GM12865 (cell line): ENCODE measurements around the gene ZBTB20.

Experiments
- DNase-seq: peaks from one replicate; pipeline ENCODE4 v3.0.0; 2010; ENCODE audit warnings: low read depth
- H3K4me3 ChIP-seq: 2 replicates; pipeline ENCODE4 v1.5.1; 2011; ENCODE audit warnings: mild to moderate bottlenecking, low read depth, low read length, control low read depth
- TF ChIP-seq, protein P1 (sequence below): IDR thresholded peaks from 2 replicates; pipeline ENCODE4 v1.5.1; 2011; ENCODE audit warnings: low read length, control low read depth, low read depth, inconsistent platforms; ENCODE audit not compliant: insufficient read depth; ENCODE audit errors: missing control alignments

ZBTB20 gene

GRCh38 chr3:114675104-114675503 lies 472.0 kb downstream of the ZBTB20 start:
- no peak for DNase-seq
- TF ChIP-seq, protein P1, sequence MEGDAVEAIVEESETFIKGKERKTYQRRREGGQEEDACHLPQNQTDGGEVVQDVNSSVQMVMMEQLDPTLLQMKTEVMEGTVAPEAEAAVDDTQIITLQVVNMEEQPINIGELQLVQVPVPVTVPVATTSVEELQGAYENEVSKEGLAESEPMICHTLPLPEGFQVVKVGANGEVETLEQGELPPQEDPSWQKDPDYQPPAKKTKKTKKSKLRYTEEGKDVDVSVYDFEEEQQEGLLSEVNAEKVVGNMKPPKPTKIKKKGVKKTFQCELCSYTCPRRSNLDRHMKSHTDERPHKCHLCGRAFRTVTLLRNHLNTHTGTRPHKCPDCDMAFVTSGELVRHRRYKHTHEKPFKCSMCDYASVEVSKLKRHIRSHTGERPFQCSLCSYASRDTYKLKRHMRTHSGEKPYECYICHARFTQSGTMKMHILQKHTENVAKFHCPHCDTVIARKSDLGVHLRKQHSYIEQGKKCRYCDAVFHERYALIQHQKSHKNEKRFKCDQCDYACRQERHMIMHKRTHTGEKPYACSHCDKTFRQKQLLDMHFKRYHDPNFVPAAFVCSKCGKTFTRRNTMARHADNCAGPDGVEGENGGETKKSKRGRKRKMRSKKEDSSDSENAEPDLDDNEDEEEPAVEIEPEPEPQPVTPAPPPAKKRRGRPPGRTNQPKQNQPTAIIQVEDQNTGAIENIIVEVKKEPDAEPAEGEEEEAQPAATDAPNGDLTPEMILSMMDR = no peak
- no peak overlapping the region for H3K4me3 ChIP-seq

GRCh38 chr3:114674036-114674435 lies 473.1 kb downstream of the ZBTB20 start:
- H3K4me3 ChIP-seq = no peak overlapping the region
- DNase-seq = no peak
- TF ChIP-seq, protein P1 = no peak

- no peak overlapping the region for H3K4me3 ChIP-seq
- no peak for DNase-seq
- TF ChIP-seq, protein P1 = no peak
These were observed 473.6 kb downstream of the ZBTB20 start for GRCh38 chr3:114673481-114673880.

DNA sequence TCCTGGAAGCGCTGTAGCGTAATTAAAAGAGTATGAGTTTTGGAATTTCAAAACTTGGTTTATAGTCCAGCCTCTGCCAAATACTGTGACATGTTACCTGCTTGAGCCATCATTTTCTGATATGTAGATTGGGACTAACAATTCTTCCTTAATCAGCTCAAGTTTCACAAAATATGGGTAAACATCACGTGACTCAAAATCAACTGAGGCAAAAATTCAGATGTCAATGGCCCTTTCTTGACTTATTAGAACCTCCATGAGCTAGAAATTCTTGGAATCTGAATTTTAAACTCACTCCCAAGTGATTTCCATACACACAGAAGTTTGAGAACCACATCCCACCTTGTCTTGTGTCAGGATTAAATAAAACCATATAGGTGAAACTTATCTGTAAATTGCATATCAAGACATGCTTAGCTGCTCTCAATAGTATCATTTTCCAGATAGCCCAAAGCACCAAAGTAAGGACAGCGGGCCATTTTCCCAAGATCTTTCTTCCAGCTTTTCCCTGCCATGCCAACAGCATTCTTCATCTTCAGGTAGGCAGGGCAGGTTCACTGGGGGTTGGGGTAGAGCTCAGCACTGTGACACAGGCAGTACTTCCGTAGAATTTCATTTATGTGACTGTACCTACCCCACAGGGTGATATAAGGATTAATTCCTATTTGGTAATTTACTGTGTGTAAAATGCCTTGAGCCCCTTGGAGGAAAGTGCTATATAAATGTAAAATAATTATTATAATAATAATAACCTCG lies 474.2 kb downstream of the ZBTB20 start:
- TF ChIP-seq, protein P1 = no peak
- no peak for DNase-seq
- H3K4me3 ChIP-seq = no peak overlapping the region

- TF ChIP-seq, protein P1 = no peak
- H3K4me3 ChIP-seq = no peak overlapping the region
- no peak for DNase-seq
These were observed 475.2 kb downstream of the ZBTB20 start for GRCh38 chr3:114671741-114672510.

DNA sequence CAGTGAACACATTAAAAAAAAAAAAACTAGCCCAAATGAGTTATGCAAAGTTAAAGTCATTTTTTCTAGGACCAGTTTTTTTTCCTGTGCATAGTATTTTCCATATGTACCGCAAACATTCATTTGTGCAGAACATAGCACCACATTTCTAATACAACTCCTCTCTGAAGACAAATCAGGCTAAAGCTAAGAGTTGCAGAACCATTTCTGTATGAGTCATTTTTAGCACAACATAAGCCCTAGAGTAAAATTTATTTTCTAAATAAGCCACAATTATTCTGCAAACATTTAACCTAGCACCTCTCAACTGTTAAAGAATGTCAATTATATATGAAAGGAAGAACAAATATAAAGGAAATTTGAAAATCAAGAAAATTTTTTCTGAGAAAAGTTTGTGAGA lies 477.5 kb downstream of the ZBTB20 start:
- no peak for DNase-seq
- no peak overlapping the region for H3K4me3 ChIP-seq
- TF ChIP-seq, protein P1 = no peak
